GM18498 (cell line): ENCODE results near the gene DDX18.
"Not testable (repeated sequence)": the region's sequence is repeated elsewhere in the genome, so short reads cannot be mapped to it uniquely, and the experiment has no call there.

Experiments used
- ATAC-seq: cut with Tn5 transposase; IDR thresholded peaks from one replicate; pipeline ENCODE4 v1.9.1; 2021; ENCODE audit warnings: mild to moderate bottlenecking, moderate library complexity; ENCODE audit not compliant: unreplicated experiment

DDX18 gene

DNA sequence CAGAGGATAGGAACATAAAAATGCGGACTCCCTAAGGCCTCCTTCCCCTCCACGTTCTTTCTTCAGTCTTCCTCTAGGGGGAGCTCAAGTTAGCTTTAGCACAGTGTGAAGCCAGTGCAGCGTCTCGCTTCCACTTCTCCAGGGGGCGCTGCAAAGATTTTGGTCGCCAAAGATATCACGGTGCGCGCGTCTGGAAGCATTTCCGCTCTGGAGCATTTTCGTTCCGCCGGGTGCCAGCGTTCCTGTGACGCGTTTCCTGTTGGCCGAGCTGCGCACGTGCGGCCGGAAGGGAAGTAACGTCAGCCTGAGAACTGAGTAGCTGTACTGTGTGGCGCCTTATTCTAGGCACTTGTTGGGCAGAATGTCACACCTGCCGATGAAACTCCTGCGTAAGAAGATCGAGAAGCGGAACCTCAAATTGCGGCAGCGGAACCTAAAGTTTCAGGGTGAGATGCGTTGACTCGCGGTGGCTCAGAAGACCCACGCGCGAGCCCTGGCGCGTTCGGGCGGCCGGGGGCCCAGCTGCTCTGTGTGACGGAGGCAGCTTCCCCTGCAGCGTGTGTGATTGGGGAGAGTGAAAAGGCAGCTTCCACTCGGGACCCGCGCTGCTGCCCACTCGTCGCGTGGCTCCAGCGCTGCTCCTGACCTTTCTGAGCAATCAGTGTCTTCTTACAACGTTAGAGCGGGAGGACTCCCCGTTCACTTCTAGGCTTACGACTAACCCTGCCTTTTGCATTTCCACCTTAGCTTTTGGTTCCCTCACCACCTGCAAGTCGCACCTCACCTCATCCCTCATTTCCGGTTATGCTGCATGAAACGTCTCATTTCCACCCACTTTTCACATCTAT lies at the start of gene DDX18:
Gene DDX18 (plus strand): TSS at position 275 of the 848 bp plus-strand sequence. CDS start 87 bp downstream, at position 362.
- ATAC-seq = peak; percentile 96

DNA sequence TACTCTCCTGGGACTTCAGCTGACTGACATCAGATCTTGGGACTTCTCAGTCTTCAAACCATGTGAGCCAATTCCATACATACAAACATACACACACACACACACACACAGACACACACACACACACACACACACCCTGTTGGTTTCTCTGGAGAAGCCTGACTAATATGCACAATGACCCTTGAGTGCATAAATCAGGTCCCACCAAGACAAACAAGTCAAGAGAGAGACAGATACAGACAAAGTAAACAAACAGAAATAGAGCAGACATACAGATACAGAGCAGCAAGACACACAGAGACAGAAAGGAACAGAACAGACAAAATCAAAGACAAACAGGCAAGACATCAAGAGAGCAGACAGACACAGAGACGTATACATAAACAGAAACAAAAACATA lies 43.8 kb upstream of the DDX18 start:
- ATAC-seq = no peak

DNA sequence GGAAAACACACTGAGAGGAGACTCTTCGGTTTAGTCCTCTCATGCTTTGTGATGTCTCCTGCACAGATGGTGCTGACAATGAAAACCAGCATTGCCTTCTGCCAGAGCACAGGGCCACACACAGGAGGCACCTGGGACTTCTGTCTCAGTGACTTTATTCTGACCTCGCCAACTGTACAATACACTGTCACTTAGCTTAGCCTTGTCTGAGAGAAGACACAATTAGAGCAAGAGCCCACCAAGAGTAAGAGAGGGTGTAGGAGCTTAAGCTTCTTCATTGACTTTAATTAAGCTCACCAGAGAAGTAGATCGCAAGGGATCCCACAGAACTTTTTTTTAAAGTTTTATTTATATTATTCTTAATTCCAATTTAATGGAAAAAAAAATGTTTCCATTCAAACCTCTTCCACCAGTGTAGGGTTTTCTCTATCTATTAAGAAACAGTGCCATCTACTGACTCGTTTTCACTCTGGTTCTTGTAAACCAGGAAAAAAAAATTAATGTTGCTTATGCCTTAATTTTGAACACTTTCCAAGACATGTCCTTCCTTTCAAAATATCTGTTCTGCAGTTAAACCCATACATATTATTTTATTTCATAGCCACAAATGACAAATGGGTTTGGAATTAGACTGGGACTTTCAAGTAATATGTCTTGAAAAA lies 42.4 kb upstream of the DDX18 start:
- no peak for ATAC-seq

DNA sequence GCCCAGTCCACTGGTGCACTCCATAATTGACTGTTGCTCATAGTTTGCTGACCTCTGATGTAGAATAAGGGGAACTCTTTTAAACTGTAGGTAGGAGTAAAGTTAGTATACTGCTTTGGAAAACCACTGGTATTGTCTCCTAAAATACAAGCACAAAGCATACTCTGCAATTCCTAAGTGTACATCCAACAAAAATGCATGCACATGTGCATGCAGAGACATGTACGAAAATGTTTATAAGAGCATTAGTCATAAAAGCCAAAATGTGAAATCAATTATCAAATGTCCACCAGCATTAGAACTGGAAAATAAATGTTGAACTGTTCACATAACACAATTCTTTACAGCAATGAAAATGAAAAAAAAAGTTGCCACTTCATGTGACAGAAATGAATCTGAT lies 39.8 kb upstream of the DDX18 start:
- ATAC-seq = no peak

DNA sequence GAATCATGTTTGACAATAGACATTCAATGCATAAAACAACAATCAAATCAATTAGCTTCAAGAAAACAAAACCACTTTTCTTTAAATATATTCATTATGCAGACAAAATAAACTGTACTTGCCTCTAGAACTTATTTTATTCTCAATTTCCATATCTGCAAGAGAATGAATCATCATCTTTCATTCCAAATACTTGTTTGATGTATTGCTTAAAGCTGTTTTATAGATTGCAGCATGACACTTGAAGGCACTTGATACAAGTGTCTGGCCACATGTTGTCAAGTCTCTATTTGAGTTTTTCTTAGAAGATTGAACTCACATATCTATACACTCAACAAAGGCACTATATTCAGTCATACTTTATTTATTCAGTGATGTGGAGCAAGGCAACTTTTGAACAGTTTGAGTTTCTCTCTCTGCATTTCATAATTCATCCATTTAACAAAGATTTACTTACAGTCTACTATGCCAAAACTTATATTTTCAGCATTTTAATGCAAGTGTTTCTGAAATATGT lies 38.7 kb upstream of the DDX18 start:
- ATAC-seq = no peak

DNA sequence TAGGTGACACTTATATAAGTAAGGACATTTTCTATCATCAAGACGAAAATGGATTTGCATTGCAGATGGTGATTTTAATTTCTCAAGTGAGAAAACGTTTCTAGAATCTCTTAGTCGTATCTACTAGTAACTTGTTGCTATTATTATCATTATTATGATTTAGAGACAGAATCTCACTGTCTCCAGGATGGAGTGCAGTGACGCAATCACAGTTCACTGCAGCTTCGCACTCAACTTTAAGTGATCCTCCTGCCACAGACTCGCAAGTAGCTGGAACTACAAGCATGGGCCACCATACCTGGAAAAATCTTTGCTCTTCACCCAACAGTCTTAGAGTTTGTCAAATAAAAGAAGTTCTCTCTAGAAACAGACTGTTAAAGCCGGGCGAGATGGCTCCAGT lies 37.6 kb upstream of the DDX18 start:
- ATAC-seq = no peak

DNA sequence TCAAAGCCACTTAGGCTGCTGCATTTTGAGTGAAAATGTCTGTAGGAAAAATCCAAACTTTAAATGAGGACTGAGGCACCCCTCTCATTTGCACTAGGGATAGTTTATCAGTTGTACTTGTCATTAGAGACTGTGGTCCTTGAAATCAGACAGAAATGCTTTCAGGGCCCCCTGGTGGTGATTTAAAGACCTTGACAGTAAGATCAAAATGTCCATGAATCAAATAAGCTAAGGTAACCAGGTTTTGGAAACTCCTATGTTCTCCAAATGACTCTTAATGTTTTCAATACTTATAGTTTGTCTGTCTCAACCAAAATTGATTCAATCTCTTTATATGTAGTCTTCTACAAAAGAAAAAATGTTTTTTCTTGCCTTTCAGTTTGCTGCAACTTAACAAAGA lies 28.8 kb upstream of the DDX18 start:
- peak; percentile 71 for ATAC-seq

DNA sequence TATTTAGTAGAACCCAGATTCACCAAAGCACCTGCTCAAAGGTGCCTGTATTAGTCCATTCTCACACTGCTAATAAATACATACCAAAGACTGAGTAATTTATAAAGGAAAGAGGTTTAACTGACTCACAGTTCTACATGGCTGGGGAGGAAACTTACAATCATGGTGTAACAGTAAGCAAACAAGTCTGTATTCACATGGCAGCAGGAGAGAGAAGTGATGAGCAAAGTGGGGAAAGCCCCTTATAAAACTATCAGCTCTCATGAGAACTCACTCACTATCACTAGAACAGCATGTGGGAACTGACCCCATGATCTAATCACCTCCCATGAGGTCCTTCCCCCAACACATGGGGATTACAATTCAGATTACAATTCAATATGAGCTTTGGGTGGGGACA lies 28.0 kb upstream of the DDX18 start:
- no peak for ATAC-seq

DNA sequence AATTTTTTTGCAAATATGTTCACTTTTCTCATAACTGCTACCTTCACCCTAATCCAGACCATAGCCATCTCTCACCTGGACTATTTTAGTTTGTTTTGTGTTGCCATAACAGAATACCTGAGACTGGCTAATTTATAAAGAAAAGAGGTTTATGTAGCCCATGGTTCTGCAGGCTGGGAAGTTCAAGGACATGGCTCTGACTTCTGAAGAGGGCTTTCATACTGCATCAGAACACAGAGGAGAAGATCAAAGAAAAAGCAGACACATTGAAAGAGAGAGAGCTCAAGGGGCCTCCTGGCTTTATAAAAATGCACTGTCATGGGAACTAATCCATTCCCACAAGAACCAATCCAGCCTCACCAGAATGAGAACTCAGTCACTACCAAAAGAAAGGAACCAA lies 25.0 kb upstream of the DDX18 start:
- no peak for ATAC-seq

DNA sequence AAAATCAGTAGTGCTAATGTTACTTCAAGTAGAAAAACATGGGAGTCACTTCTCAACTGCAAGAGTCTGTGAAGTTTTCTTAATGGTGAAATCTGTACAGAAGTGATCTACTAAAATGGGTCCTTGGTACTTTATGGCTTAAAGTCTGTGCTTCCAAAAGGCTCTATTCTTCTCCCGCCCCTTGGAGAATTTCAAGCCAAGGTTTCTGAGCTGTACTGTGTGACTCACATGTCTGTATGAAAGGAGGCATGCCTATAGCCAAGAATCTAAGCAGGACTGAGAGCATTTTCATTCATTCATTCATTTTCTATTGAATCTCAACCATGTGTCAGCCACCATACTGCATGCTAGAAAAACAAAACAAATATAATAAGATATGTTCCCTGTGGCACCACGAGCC lies 19.8 kb upstream of the DDX18 start:
- ATAC-seq = no peak

DNA sequence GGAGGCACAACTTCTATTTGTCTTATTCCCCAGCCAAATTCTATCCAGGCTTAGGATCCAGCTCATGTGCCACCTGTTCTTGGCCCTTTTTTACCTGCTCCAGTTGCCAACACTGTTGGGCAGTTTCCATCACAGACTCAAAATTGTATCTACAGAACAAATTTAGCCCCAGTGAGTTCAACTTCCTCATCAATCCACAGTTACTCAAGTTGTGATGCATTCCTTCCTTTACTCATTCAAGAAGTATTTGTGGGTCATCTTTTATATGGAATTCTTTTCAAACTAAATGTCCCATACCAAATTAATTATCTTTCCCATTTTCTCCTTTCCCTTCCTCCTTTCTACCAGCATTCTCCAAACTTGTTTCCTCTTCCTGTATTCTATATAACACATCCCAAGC lies 12.7 kb upstream of the DDX18 start:
- ATAC-seq = no peak

DNA sequence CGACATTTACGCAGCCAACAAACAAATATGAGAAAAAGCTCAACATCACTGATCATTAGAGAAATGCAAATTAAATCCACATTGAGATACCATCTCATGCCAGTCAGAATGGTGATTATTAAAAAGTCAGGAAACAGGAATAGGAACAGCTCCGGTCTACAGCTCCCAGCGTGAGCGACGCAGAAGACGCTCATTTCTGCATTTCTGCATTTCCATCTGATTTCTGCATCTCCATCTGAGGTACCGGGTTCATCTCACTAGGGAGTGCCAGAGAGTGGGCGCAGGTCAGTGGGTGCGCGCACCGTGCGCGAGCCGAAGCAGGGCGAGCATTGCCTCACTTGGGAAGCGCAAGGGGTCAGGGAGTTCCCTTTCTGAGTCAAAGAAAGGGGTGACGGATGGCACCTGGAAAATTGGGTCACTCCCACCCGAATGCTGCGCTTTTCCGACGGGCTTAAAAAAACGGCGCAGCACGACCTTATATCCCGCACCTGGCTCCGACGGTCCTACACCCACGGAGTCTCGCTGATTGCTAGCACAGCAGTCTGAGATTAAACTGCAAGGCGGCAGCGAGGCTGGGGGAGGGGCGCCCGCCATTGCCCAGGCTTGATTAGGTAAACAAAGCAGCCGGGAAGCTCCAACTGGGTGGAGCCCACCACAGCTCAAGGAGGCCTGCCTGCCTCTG lies 10.7 kb upstream of the DDX18 start:
- not testable (repeated sequence) for ATAC-seq

DNA sequence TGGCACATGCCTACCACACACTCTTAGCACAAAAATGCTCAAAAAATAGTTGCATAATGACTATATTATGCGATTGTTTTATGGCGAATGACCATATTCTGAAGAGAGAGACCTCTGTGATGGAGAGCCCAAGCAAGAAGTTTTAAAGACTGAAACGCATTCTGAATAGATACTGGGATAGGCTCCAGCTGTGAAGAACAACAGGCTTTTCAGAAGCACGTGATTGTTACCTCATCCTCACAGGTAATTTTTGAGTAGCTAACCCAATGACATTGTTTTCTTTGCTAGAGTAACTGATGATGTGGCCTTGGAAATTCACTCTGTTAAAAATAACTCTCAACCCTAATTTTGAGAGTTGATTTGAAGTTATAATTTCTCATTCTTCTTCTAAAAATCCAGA lies 2.0 kb upstream of the DDX18 start:
- no peak for ATAC-seq

DNA sequence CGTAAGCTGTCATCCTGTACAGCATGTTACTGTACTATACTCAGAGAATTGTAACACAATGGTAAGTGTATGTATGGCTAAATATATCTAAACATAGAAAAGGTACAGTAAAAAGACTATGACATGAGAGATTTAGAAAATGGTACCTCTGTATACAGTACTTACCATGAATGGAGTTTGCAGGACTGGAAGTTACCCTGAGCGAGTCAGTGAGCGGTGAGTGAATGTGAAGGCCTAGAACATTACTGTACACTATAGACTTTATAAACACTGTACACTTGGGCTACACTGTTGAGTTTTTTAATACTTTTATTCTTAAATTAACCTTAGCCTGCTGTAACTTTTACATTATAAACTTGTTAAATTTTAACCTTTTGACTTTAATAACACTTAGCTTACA lies 1.5 kb downstream of the DDX18 start:
- no peak for ATAC-seq

DNA sequence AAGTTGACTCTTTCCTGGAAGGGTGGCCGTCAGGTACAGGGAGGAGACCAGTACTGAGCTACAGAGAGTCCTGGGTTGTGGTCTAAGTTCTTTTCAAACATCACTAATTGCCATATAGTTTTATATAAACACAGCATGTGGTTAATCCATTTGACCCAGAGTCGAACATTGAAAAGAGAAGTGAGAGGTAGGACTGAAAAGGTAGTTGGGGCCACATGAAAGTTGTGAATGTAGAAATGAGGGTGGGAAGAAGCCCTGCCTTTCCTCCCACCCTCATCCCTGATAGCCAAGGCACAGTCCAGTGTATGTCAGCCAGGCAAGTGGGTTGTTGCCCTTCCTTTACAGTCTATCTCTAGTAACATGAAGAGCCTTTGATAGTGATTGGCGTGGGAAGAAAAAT lies 4.4 kb downstream of the DDX18 start:
- ATAC-seq = no peak

DNA sequence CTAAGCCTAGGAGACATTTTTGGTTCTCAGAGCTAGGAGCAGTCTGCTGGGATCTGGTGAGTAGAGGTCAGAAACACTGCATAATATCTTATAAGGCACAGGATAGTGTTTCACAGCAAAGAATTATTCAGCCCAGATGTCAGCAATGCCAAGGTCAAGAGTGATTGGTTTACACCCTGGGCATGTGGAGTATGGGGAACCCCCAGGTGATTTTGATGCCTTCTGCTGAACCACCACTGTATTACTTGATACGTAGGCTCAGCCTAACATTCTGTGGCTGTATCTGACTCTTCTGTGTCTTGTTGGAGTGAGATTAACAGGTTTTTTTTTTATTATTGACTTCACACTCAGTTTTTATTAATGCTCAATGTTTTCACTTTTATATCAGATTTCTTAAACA lies 6.0 kb downstream of the DDX18 start:
- ATAC-seq = peak; percentile 54

DNA sequence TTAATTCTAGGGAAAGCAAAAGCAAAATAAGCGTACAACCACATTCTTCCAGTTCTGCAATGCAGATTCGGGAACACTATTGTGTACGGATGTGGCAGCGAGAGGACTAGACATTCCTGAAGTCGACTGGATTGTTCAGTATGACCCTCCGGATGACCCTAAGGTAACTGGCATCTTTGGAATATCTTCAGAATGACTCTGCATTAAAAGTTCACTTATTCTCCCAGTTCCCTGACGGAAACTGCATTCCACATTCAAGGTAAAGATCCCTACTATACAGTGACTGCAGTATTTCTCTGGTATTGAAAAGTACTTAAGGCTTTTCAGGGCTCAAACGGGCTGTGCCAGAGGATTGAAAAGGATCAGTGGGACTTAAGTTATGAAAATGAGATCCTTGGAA lies 10.9 kb downstream of the DDX18 start:
- ATAC-seq = no peak

DNA sequence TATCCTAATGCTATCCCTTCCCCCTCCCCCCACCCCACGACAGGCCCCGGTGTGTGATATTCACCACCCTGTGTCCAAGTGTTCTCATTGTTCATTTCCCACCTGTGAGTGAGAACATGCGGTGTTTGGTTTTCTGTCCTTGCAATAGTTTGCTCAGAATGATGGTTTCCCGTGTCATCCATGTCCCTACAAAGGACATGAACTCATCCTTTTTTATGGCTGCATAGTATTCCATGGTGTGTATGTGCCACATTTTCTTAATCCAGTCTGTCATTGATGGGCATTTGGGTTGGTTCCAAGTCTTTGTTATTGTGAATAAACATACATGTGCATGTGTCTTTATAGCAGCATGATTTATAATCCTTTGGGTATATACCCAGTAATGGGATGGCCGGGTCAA lies 13.0 kb downstream of the DDX18 start:
- ATAC-seq = not testable (repeated sequence)

DNA sequence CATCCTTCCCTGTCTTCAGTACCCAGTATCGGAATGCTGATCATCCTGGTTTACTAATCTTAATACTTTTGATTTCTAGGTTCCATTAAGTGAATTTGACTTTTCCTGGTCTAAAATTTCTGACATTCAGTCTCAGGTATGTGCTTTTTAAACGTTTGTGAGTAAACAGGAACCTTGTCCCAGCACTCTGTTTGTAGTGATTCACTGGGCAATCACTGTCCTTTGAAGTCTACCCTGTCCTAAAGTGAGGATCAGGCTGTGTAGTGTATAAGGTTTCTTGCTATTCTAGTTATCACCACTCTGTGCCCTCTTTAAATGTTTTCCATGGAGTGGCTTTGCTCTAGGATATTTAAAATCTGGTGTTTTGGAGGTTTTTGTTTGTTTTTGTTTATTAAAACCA lies 14.4 kb downstream of the DDX18 start:
- ATAC-seq = no peak

DNA sequence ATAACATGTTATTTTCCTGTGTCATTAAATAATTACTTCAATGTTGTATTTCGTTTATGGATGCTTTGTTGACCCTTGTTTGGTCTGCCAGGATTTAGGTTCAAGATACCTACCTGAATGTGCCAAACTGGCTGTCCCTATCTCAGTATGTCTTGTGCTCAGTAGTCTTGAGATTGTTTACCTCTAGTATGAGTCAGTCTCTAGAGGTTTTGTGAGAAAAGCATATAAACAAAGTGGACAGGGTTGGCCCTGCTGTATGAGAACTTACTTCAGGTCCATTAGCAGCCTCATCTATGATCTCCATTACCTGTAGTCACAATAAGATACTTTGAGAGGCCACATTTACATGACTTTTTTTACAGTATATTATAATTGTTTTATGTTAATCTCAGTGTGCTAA lies 17.8 kb downstream of the DDX18 start:
- no peak for ATAC-seq

DNA sequence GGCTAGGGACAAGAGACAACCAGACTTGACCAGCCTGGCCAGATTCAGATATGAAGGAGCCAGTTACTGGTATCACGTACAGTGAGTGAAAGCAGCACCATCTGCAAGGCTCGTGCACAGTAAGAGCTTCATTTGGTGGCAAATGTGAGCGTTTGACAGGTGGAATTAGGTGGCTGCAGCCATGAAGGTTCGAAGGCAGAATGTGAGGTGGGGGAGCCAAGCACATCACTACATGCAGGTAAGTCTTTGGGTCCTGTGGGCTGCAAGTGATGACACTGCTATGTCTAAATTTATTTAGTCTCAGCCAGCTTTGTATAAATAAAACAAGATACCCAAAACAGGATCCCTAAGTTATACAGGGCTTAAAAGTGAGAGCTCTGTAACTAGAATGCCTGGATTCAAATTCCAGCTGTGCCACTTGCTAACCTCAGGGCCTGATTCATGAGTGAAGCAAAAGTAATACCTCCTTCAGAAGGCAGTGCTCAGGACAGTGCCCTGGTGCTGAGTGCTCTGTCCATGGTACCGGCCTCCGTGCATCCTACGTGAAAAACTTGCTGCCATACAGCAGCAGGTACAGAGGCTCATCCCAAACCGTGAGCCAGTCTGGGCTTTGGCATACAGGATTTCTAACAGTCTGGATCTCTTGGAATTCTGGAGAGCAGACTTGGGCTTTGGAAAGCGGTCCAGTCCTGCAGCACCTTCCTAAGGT lies 18.6 kb downstream of the DDX18 start:
- no peak for ATAC-seq
